ENCODE results near the gene BABAM2.

- TF ChIP-seq CTCF (IDR thresholded peaks at IDR 0.05) = no peak
- no peak for TF ChIP-seq POLR2A (IDR thresholded peaks at IDR 0.05)
Measured at GRCh38 chr2:28187186-28187585, 296.7 kb downstream of the BABAM2 start.

All from transverse colon (tissue), 3 donors.